ENCODE data around the gene RPRD1B. TPM values are rescaled to one million over a fixed set of nuclear protein-coding genes. Genes with fewer than 3 reads are reported as not detected.
"Not testable (repeated sequence)": the region's sequence is repeated elsewhere in the genome, so short reads cannot be mapped to it uniquely, and the experiment has no call there.

Gene RPRD1B
- total and polyA plus RNA-seq, 2 of the 4 experiments (the other 2 are of a cell fraction) = 8.4 to 9.9 TPM

- H3K4me3 ChIP-seq (ENCODE audit: insufficient read depth, low read depth, low read length); H2AFZ ChIP-seq (replicated peaks; ENCODE audit: low read length, poor library complexity); H3K4ac ChIP-seq (ENCODE audit: low read depth, low read length); H4K5ac ChIP-seq (ENCODE audit: low read depth, low read length); H3K4me2 ChIP-seq (ENCODE audit: low read depth, low read length); H2BK5ac ChIP-seq (ENCODE audit: low read depth, low read length, poor library complexity, severe bottlenecking); H3K9ac ChIP-seq (ENCODE audit: low read depth, low read length); H3K18ac ChIP-seq (ENCODE audit: low read depth, low read length); H3K14ac ChIP-seq (replicated peaks; ENCODE audit: low read depth, low read length); dilution Hi-C loops (cut with HindIII; ENCODE audit: low sequenced_read_pairs, unreplicated experiment); H3K9me1 ChIP-seq (ENCODE audit: insufficient read depth, low read length); H2BK120ac ChIP-seq (ENCODE audit: low read depth, low read length); CTCF ChIA-PET; H3K4me1 ChIP-seq (ENCODE audit: control insufficient read depth, insufficient read depth, low read length); BruUV-seq (replicated peaks); H3K27me3 ChIP-seq (ENCODE audit: control insufficient read depth, insufficient read depth, low read length); in situ Hi-C loops (cut with MboI; ENCODE audit: low sequenced_read_pairs); H2BK15ac ChIP-seq (ENCODE audit: low read depth, low read length); H3K79me1 ChIP-seq (ENCODE audit: low read depth in 1 of 2, low read length in 2 of 2); ATAC-seq (ENCODE audit: low read depth); POLR2A ChIA-PET (ENCODE audit: unreplicated experiment); H3K9me3 ChIP-seq (ENCODE audit: control insufficient read depth, insufficient read depth, low read length); H4K8ac ChIP-seq (ENCODE audit: low read depth in 2 of 2, low read length in 2 of 2); H3K56ac ChIP-seq (ENCODE audit: extremely low read depth, insufficient read depth, low read length); H4K20me1 ChIP-seq (ENCODE audit: insufficient read depth, low read length); H2BK20ac ChIP-seq (ENCODE audit: low read depth, low read length); H4K91ac ChIP-seq (ENCODE audit: insufficient read depth, low read depth, low read length); H3K36me3 ChIP-seq (ENCODE audit: control insufficient read depth, insufficient read depth, low read length); H2AK9ac ChIP-seq (replicated peaks; ENCODE audit: low read depth, low read length, poor library complexity); DNase-seq; intact Hi-C loops (cut with micrococcal nuclease); H3K23ac ChIP-seq (ENCODE audit: low read depth, low read length); H3K27ac ChIP-seq (ENCODE audit: insufficient read depth, low read length); H2AK5ac ChIP-seq (ENCODE audit: low read depth, low read length): not testable (repeated sequence)
- no CpG with 5 or more reads among the region's 5 CpGs for WGBS, 2 experiments (ENCODE audit: extremely low coverage in 2 of 2, insufficient read length in 1 of 2)
These were observed 68.7 kb downstream of the RPRD1B start for GRCh38 chr20:38102206-38102605.

Data from IMR-90 (cell line).